Neural crest cell (in vitro differentiated cells): ENCODE data around the gene YWHAB. TPM values are rescaled to one million over a fixed set of nuclear protein-coding genes. Genes with fewer than 3 reads are reported as not detected.

Source experiments
- DNase-seq: peaks from one replicate; pipeline ENCODE4 v3.0.0; 2021; ENCODE audit warnings: low read depth, mixed read lengths, low spot score
- H3K27ac Mint-ChIP-seq: one replicate; pipeline ENCODE4 v1.8.0; 2021; ENCODE audit warnings: mild to moderate bottlenecking, mixed read lengths; ENCODE audit not compliant: unreplicated experiment
- H3K27me3 Mint-ChIP-seq: 2 replicates; pipeline ENCODE4 v1.8.0; 2021; ENCODE audit warnings: low read depth, mild to moderate bottlenecking, mixed read lengths
- H3K36me3 Mint-ChIP-seq: 2 replicates; pipeline ENCODE4 v1.8.0; 2021; ENCODE audit warnings: low read depth, mild to moderate bottlenecking, mixed read lengths
- H3K4me1 Mint-ChIP-seq: 2 replicates; pipeline ENCODE4 v1.8.0; 2021; ENCODE audit warnings: mixed read lengths
- H3K4me3 Mint-ChIP-seq: one replicate; pipeline ENCODE4 v1.8.0; 2021; ENCODE audit warnings: mild to moderate bottlenecking, mixed read lengths
- H3K9me3 Mint-ChIP-seq: 2 replicates; pipeline ENCODE4 v1.8.0; 2021; ENCODE audit warnings: mixed read lengths
- CTCF ChIP-seq: fragments of 200-600 bp; sonication (generic); conservative IDR thresholded peaks from 2 replicates; pipeline ENCODE4 v1.5.0; 2021; ENCODE audit warnings: antibody characterized with exemption, mild to moderate bottlenecking
- total RNA-seq: library from RNA; stranded (reverse); gene quantifications from 2 replicates; pipeline ENCODE4 v1.2.1, GENCODE V29; 2021

YWHAB gene
- total RNA-seq, 1 donor from 2014 or later = 168 TPM

DNA sequence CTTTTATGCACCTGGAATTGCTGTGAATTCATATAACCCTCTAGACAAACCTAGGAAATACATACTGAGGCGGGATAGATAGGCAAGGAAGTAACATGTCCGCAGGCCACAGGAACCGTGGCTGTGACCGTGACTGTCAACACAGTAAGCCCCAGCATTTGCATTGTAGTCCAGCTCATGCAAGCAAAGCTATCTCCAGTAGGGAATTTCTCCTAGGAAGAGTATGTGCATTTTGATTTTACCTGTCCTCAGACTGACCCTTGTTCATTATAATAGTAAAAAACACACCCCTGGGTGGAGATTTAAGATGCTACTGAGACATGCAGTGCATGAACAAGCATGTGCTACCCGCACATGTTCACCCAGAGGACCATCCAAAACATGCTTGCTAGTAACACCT lies 44.7 kb upstream of the YWHAB start:
- Mint-ChIP-seq H3K27me3 (peaks cover 23% of the 10 kb centered on the region), H3K36me3 (no peaks in the 10 kb centered on the region), H3K27ac (no peak overlapping the region), H3K9me3 (no peaks in the 10 kb centered on the region), H3K4me3 (no peak overlapping the region), H3K4me1 (no peaks in the 10 kb centered on the region)
- no peak for TF ChIP-seq CTCF
- DNase-seq = no peak

- DNase-seq = no peak
- H3K9me3 Mint-ChIP-seq = no peaks in the 10 kb centered on the region
- H3K4me3 Mint-ChIP-seq = no peak overlapping the region
- no peak overlapping the region for H3K27ac Mint-ChIP-seq
- no peaks in the 10 kb centered on the region for H3K4me1 Mint-ChIP-seq
- no peak for TF ChIP-seq CTCF
- no peaks in the 10 kb centered on the region for H3K36me3 Mint-ChIP-seq
- H3K27me3 Mint-ChIP-seq = peaks cover 23% of the 10 kb centered on the region
Measured at GRCh38 chr20:44841955-44842354, 43.5 kb upstream of the YWHAB start.

DNA sequence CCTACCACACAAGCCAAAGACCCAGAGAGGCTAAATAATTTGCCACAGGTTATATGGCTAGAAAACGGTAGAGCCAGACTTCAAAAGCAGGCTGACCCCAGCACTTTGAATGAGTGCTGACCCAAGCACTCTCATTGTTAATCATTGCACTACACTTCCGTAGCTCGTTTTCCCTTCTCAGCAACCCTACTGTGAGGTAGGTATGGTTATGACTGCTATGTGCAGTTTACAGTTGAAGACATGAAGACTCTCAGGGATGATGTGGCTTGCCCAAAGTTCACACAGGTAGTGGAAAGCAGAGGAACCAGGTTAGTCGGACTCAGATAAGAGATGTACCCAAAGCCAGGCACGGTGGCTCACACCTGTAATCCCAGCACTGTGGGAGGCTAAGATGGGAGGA lies 41.6 kb upstream of the YWHAB start:
- no peaks in the 10 kb centered on the region for H3K36me3 Mint-ChIP-seq
- H3K4me1 Mint-ChIP-seq = no peaks in the 10 kb centered on the region
- H3K4me3 Mint-ChIP-seq = no peak overlapping the region
- no peak overlapping the region for H3K27ac Mint-ChIP-seq
- no peak for DNase-seq
- H3K27me3 Mint-ChIP-seq = peaks cover 23% of the 10 kb centered on the region
- TF ChIP-seq CTCF = no peak
- no peaks in the 10 kb centered on the region for H3K9me3 Mint-ChIP-seq

GRCh38 chr20:44848254-44849015 lies 37.1 kb upstream of the YWHAB start:
- no peak for TF ChIP-seq CTCF
- Mint-ChIP-seq H3K36me3 (no peaks in the 10 kb centered on the region), H3K9me3 (no peaks in the 10 kb centered on the region), H3K4me3 (no peak overlapping the region), H3K27ac (no peak overlapping the region), H3K4me1 (no peaks in the 10 kb centered on the region), H3K27me3 (peaks cover 4% of the 10 kb centered on the region)
- no peak for DNase-seq

- Mint-ChIP-seq H3K4me1 (no peaks in the 10 kb centered on the region), H3K27me3 (peaks cover 4% of the 10 kb centered on the region), H3K36me3 (no peaks in the 10 kb centered on the region), H3K4me3 (no peak overlapping the region), H3K9me3 (no peaks in the 10 kb centered on the region), H3K27ac (no peak overlapping the region)
- peak; percentile 18 for TF ChIP-seq CTCF
- no peak for DNase-seq
Measured at GRCh38 chr20:44849703-44850102, 35.8 kb upstream of the YWHAB start.
